ENCODE data around the gene ERN1.
A peak's percentile ranks its signal among the peaks of the same experiment; 100 is the strongest.

ERN1 gene

DNA sequence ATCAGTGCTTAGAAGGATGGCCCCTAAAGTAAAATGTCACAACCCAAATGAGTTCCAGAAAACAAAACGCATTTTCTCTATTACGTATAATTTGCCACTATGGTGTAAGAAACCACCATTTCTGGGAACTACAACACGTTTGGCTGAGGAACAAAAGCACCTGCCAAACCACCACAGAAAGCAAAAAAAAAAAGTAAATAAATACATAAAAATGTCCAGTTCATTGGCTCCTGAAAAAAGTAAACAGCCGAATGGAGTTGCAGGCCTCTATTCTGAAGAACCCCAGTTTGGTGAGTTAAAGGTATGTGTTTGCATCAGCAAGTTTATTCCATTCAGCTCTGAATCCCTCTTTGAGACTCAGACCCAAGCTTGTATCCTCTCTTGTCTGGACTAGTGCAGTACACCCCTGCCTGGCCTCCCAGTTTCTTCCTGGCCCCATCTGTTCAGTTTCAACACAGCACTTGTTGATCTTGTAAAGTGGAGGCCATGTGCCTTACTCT is 36.9 kb downstream of the ERN1 start:
- Histone ChIP-seq H3K4me1 (peaks cover 11 to 23% (median 14%) of the 10 kb centered on the region in 10 experiments; a peak in 18 of 20 replicates), H3K4me3 (no peak overlapping the region), H3K9me3 (replicated peaks in 1 of 11) (peaks cover 0 to 8% (median 0%) of the 10 kb centered on the region in 11 experiments; a peak in 1 of 22 replicates), H3K36me3 (peaks cover 0 to 57% (median 15%) of the 10 kb centered on the region in 11 experiments; a peak in 15 of 22 replicates), H3K27ac (no peak overlapping the region), H4K20me1 (peaks cover 0 to 26% (median 0%) of the 10 kb centered on the region in 11 experiments; a peak in 4 of 22 replicates), H3K9ac (no peak overlapping the region), H3K4me2 (peak overlapping the region in 1 of 11 experiments; percentile 47; a peak in 1 of 22 replicates), H3K27me3 (peaks cover 0 to 3% (median 0%) of the 10 kb centered on the region in 11 experiments; a peak in 4 of 22 replicates)
- TF ChIP-seq Cebpa-rat (IDR thresholded peaks at IDR 0.05): no peak

DNA sequence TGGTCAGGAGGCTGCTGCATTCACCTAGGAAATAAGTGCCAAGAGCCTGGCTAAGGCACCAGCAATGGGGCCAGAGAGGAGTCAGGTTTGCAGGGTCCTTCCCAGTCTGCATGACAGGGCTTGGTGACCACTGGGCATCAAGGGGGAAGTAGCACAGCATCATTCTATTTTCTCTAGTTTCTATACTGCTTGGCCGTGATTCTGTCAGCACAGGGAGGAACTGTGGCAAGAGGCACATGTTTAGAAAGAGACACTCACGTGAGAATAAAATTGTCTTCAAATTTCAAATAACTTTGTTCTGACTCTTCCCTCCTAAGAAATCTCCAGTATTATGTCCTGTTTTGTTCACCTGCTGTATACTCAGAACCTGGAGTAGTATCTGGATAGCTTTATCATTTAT is 37.8 kb downstream of the ERN1 start:
- Histone ChIP-seq H3K36me3 (peaks cover 0 to 49% (median 14%) of the 10 kb centered on the region in 11 experiments; a peak in 15 of 22 replicates), H3K4me3 (no peak overlapping the region), H3K9ac (no peak overlapping the region), H3K27ac (no peak overlapping the region), H3K4me2 (peak overlapping the region in 2 of 11 experiments; percentile 41 to 47; a peak in 4 of 22 replicates), H3K27me3 (no peaks in the 10 kb centered on the region; a peak in 3 of 22 replicates), H4K20me1 (peaks cover 0 to 26% (median 0%) of the 10 kb centered on the region in 11 experiments; a peak in 4 of 22 replicates), H3K9me3 (replicated peaks in 1 of 11) (peaks cover 0 to 8% (median 0%) of the 10 kb centered on the region in 11 experiments; a peak in 1 of 22 replicates), H3K4me1 (peaks cover 5 to 20% (median 9%) of the 10 kb centered on the region in 10 experiments; a peak in 17 of 20 replicates)
- no peak for TF ChIP-seq Cebpa-rat (IDR thresholded peaks at IDR 0.05)

DNA sequence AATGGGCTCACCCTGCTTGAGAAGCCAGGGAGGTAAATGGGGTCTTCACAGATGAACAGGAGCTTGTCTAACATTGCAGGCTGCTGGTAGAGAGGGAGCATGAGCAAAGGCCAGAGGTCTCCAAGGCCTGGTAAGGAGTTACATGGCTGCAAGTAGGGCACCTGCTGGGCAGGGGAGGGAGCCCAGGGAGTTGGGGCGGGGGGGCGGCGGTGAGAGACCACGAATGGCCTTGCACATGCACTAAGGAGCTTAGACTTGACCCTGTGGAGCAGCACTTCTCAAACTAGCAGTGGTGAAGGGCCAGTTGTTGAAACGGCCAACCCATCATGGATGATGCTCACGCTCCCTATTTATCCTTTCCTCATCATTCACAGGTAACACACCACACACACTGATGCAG is 38.4 kb downstream of the ERN1 start:
- H3K36me3 ChIP-seq: peaks cover 0 to 43% (median 13%) of the 10 kb centered on the region in 11 experiments; a peak in 15 of 22 replicates
- H4K20me1 ChIP-seq: peaks cover 0 to 26% (median 0%) of the 10 kb centered on the region in 11 experiments; a peak in 4 of 22 replicates
- peaks cover 0 to 8% (median 0%) of the 10 kb centered on the region in 11 experiments; a peak in 1 of 22 replicates for H3K9me3 ChIP-seq (replicated peaks in 1 of 11)
- no peak overlapping the region for H3K9ac ChIP-seq
- no peak overlapping the region for H3K4me3 ChIP-seq
- H3K27me3 ChIP-seq: no peaks in the 10 kb centered on the region; a peak in 2 of 22 replicates
- TF ChIP-seq Cebpa-rat (IDR thresholded peaks at IDR 0.05): no peak
- H3K4me2 ChIP-seq: peak overlapping the region in 1 of 11 experiments; percentile 47; a peak in 1 of 22 replicates
- peaks cover 5 to 16% (median 9%) of the 10 kb centered on the region in 10 experiments; a peak in 16 of 20 replicates for H3K4me1 ChIP-seq
- H3K27ac ChIP-seq: no peak overlapping the region

DNA sequence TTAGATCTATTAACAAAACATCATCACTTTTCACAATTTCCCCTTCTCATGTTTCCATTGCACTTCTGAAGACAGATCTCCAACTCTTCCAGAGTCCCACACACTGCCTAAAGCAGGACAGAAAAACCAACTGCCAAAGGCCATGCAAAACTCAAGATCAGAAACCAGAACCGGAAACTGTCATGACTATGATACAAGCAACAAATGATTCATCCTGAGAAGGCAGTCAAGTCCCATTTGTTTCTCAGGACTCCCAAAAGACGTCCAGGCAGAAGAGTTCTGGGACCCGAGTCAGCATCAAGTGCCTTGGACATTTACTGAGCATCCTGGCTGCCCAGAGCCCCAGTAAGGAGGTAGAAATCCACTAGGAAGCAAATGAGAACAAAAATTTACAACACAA is 38.8 kb downstream of the ERN1 start:
- Histone ChIP-seq H3K27ac (no peak overlapping the region), H3K4me2 (no peak overlapping the region), H4K20me1 (peaks cover 0 to 26% (median 0%) of the 10 kb centered on the region in 11 experiments; a peak in 4 of 22 replicates), H3K9ac (no peak overlapping the region), H3K4me1 (peaks cover 5 to 16% (median 9%) of the 10 kb centered on the region in 10 experiments; a peak in 16 of 20 replicates), H3K27me3 (no peaks in the 10 kb centered on the region; a peak in 2 of 22 replicates), H3K9me3 (replicated peaks in 1 of 11) (peaks cover 0 to 7% (median 0%) of the 10 kb centered on the region in 11 experiments; a peak in 1 of 22 replicates), H3K4me3 (no peak overlapping the region), H3K36me3 (peaks cover 0 to 39% (median 9%) of the 10 kb centered on the region in 11 experiments; a peak in 14 of 22 replicates)
- TF ChIP-seq Cebpa-rat (IDR thresholded peaks at IDR 0.05): no peak

DNA sequence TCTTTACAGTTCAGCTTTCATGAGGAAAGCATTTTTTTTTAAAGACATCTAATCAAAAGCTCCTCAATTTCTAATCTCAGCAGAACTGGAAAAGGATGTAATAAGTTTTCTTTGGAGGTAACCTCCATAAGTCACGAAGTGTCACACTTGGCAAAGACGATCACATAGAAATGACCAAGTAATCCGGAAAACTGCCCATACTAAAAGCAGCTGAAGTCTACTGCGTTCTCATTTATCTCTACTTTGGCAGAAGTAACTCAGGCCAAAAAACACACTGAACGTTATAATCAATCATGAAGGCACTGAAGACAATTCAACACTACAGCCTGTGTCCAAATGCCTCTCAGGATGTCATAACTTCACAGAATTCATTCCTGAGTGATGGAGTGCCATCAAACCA is 39.8 kb downstream of the ERN1 start:
- Histone ChIP-seq H3K9ac (no peak overlapping the region), H3K27ac (no peak overlapping the region), H3K27me3 (no peaks in the 10 kb centered on the region; a peak in 2 of 22 replicates), H3K4me2 (no peak overlapping the region), H3K9me3 (replicated peaks in 1 of 11) (no peaks in the 10 kb centered on the region), H3K36me3 (peaks cover 0 to 29% (median 0%) of the 10 kb centered on the region in 11 experiments; a peak in 3 of 22 replicates), H4K20me1 (peaks cover 0 to 28% (median 0%) of the 10 kb centered on the region in 11 experiments; a peak in 4 of 22 replicates), H3K4me1 (peaks cover 0 to 11% (median 3%) of the 10 kb centered on the region in 10 experiments; a peak in 13 of 20 replicates), H3K4me3 (no peak overlapping the region)
- no peak for TF ChIP-seq Cebpa-rat (IDR thresholded peaks at IDR 0.05)

DNA sequence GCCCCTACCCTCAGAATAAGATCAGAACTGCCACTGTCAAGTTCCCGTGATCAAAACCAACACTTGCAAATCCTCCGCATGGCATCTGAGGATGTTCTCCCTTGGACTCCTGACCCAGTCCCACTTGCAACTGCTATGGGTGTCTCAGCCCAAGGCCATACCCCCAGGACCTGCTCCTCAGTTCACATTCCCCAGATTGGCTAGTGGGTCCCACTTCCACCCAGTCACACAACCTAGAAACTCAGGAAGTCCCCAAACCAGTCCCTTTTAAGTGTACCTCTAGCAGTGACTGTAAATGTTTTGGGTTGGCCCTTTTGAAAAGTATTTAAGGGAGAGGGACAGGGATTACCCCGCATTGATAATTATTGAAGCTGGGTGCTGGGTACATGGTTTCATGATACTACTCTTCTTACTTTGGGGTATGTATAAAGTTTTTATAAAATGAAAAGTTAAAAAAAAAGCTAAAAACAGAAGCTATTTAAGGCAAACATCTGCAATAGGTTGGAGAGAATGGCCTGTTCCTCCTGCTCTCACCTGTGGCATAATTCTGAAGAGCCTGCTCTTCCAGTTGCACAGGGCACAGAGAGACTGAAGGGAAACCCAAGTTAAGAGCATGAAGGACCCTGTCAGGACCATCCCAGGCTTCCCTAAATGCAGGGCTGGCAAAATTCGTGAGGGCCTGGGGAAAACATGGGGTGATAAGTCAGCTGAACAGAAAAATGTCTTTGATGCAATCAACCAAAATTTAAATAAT is 42.5 kb downstream of the ERN1 start:
- Histone ChIP-seq H3K4me2 (no peak overlapping the region), H3K4me3 (no peak overlapping the region), H3K27ac (no peak overlapping the region), H3K9ac (no peak overlapping the region), H3K36me3 (peaks cover 0 to 11% (median 0%) of the 10 kb centered on the region in 11 experiments; a peak in 2 of 22 replicates), H3K9me3 (replicated peaks in 1 of 11) (no peaks in the 10 kb centered on the region), H4K20me1 (peaks cover 0 to 28% (median 0%) of the 10 kb centered on the region in 11 experiments; a peak in 4 of 22 replicates), H3K27me3 (no peaks in the 10 kb centered on the region; a peak in 1 of 22 replicates), H3K4me1 (peaks cover 5 to 29% (median 19%) of the 10 kb centered on the region in 10 experiments)
- TF ChIP-seq Cebpa-rat (IDR thresholded peaks at IDR 0.05): no peak

DNA sequence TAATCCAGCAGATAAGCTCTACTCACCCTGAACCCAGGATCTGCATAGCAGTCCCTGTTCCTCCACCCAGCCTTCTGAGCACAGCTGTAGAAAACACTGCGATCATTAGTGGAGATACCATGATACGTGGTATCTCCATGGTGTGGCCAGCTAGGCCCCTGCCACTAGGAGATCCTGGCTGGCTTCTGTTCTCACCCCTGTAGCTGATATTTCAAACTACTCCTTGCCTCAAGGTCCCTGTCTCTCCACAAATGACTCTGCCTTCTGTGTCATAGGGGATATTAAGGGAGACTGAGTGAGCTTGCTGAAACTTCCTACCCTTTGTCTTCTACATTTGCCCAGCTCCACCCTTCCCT is 44.3 kb downstream of the ERN1 start:
- Histone ChIP-seq H4K20me1 (peaks cover 0 to 13% (median 0%) of the 10 kb centered on the region in 11 experiments; a peak in 3 of 22 replicates), H3K9me3 (replicated peaks in 1 of 11) (no peaks in the 10 kb centered on the region), H3K4me2 (no peak overlapping the region), H3K36me3 (peaks cover 0 to 11% (median 0%) of the 10 kb centered on the region in 11 experiments; a peak in 2 of 22 replicates), H3K4me3 (no peak overlapping the region), H3K27ac (no peak overlapping the region), H3K27me3 (no peaks in the 10 kb centered on the region; a peak in 1 of 22 replicates), H3K4me1 (peaks cover 15 to 33% (median 30%) of the 10 kb centered on the region in 10 experiments), H3K9ac (no peak overlapping the region)
- TF ChIP-seq Cebpa-rat (IDR thresholded peaks at IDR 0.05): no peak

DNA sequence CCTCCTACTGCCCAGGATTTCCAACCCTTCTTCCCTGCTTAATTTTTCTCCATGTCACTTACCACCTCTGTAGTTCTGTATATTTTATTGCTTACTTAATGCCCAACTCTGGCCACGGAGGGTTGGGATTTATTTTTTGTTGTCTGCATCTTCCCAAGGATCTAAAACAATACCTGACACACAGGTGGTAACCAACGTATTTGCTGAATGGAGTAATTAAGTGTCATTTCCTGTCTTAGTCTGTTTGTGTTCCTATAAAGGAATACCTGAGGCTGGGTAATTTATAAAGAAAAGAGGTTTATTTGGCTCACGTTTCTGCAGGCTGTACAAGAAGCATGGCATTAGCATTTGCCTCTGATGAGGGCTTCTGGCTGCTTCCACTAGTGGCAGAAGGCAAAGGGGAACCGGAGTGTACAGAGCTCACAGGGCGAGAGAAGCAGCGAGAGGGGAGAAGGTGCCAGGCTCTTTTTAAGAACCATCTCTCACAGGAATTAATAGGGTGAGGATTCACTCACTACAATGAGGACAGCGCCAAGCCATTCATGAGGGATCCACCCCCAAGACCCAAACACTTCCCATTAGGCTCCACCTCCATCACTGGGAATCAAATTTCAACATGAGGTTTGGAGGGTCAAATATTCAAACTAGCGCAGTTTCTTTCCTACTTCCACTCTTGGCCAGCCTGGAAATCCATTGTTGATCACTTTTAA is 44.8 kb downstream of the ERN1 start:
- Histone ChIP-seq H3K4me3 (no peak overlapping the region), H3K27ac (no peak overlapping the region), H3K36me3 (peaks cover 0 to 15% (median 0%) of the 10 kb centered on the region in 11 experiments; a peak in 3 of 22 replicates), H4K20me1 (peaks cover 0 to 9% (median 0%) of the 10 kb centered on the region in 11 experiments; a peak in 2 of 22 replicates), H3K4me2 (peak overlapping the region in 3 of 11 experiments; percentile 48 to 56 (median 54); a peak in 2 of 22 replicates), H3K9ac (no peak overlapping the region), H3K27me3 (no peaks in the 10 kb centered on the region; a peak in 1 of 22 replicates), H3K4me1 (peaks cover 15 to 35% (median 30%) of the 10 kb centered on the region in 10 experiments), H3K9me3 (replicated peaks in 1 of 11) (no peaks in the 10 kb centered on the region)
- TF ChIP-seq Cebpa-rat (IDR thresholded peaks at IDR 0.05): no peak

Measured in BLaER1 treated with 17β-estradiol and CSF1 and Interleukin-3, amounts not matched to agents 10 nM and 100 nM (cell line).